ENCODE data around the gene RASSF6. TPM values are rescaled to one million over a fixed set of nuclear protein-coding genes. Genes with fewer than 3 reads are reported as not detected.
A peak's percentile ranks its signal among the peaks of the same experiment; 100 is the strongest.

Gene RASSF6
- total RNA-seq, 1 experiment from 2014 or later, result 2.4 TPM

DNA sequence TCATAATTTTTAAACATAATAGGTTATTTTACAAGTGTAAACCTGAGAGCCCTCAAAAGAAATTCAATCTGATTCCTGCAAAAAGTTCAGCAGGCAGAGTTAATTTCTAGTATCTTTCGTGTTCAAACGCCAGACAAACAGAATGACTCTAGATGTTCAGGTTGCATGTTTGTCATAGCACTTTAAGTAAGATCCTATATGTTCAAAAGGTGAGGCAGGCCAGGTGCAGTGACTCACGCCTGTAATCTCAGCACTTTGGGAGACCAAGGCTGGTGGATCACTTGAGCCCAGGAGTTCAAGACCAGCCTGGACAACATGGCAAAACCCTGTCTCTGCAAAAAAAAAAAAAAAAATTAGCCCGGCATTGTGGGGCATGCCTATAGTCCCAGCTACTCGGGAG, 1.1 kb upstream of the RASSF6 start:
- CTCF ChIA-PET, result interaction anchor here (1.1 kb wide), 1 partner anchor 12 kb away, joined by 3 read pairs; no protein-coding TSS in a partner anchor
- no peaks in the 10 kb centered on the region for H3K36me3 ChIP-seq (ENCODE audit: control insufficient read depth, insufficient read depth, low read length)
- no TSS peak for BruUV-seq (replicated peaks)
- peak overlapping the region; percentile 82 for H3K4me3 Mint-ChIP-seq (ENCODE audit: unreplicated experiment)
- POLR2A ChIA-PET, result no interaction called here
- no peaks in the 10 kb centered on the region for H3K4me1 Mint-ChIP-seq (ENCODE audit: low read depth, unreplicated experiment)
- peak overlapping the region; percentile 79 for H3K27ac Mint-ChIP-seq (ENCODE audit: unreplicated experiment)
- TF ChIP-seq, protein P1, sequence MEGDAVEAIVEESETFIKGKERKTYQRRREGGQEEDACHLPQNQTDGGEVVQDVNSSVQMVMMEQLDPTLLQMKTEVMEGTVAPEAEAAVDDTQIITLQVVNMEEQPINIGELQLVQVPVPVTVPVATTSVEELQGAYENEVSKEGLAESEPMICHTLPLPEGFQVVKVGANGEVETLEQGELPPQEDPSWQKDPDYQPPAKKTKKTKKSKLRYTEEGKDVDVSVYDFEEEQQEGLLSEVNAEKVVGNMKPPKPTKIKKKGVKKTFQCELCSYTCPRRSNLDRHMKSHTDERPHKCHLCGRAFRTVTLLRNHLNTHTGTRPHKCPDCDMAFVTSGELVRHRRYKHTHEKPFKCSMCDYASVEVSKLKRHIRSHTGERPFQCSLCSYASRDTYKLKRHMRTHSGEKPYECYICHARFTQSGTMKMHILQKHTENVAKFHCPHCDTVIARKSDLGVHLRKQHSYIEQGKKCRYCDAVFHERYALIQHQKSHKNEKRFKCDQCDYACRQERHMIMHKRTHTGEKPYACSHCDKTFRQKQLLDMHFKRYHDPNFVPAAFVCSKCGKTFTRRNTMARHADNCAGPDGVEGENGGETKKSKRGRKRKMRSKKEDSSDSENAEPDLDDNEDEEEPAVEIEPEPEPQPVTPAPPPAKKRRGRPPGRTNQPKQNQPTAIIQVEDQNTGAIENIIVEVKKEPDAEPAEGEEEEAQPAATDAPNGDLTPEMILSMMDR (IDR thresholded peaks at IDR 0.05; ENCODE audit: insufficient read depth in 1 of 2, low read depth in 1 of 2, low read length in 1 of 2, severe bottlenecking in 1 of 2, unreplicated experiment in 1 of 2), result no peak
- DNase-seq, result no peak
- no peaks in the 10 kb centered on the region for H3K27me3 Mint-ChIP-seq (ENCODE audit: insufficient read depth, unreplicated experiment)
- no peak overlapping the region for H3K4me3 ChIP-seq (ENCODE audit: low read depth, low read length)
- no peaks in the 10 kb centered on the region for H3K36me3 Mint-ChIP-seq (ENCODE audit: insufficient read depth, unreplicated experiment)
- intact Hi-C loops (cut with micrococcal nuclease; ENCODE audit: unreplicated experiment), result loop anchor here (2.0 kb wide), 1 partner anchor 15 kb away; no protein-coding TSS in a partner anchor
- no peaks in the 10 kb centered on the region for H3K9me3 Mint-ChIP-seq (ENCODE audit: unreplicated experiment)
- no peaks in the 10 kb centered on the region for H3K27me3 ChIP-seq (replicated peaks; ENCODE audit: control insufficient read depth, insufficient read depth, low read length)
- H3K4me1 ChIP-seq, result no peaks in the 10 kb centered on the region
- no peaks in the 10 kb centered on the region for H3K9me3 ChIP-seq

DNA sequence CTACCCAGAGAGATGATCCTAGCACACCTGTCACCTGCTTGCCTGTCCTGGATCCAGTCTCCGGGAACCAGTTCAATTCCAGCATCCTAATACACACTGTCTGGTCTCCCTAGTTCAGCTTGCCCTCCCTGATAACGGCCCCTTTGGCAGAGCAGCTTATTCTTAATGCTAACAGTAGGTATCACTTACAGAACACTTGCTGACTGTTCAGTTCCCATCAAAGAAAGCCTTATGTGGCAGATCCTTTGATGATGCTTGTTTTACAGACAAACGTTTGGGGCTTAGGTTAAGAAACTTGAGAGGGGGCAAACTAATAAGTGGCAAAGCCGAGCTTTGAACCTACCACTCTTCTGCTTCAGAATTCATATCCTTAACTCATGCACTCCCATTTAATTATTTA, 890 bp downstream of the RASSF6 start:
- Mint-ChIP-seq H3K4me3 (ENCODE audit: unreplicated experiment) (peak overlapping the region; percentile 82), H3K27ac (ENCODE audit: unreplicated experiment) (no peak overlapping the region), H3K9me3 (ENCODE audit: unreplicated experiment) (no peaks in the 10 kb centered on the region), H3K4me1 (ENCODE audit: low read depth, unreplicated experiment) (no peaks in the 10 kb centered on the region), H3K36me3 (ENCODE audit: insufficient read depth, unreplicated experiment) (no peaks in the 10 kb centered on the region), H3K27me3 (ENCODE audit: insufficient read depth, unreplicated experiment) (no peaks in the 10 kb centered on the region)
- TF ChIP-seq, protein P1 (IDR thresholded peaks at IDR 0.05; ENCODE audit: insufficient read depth in 1 of 2, low read depth in 1 of 2, low read length in 1 of 2, severe bottlenecking in 1 of 2, unreplicated experiment in 1 of 2), result no peak
- no peaks in the 10 kb centered on the region for H3K4me1 ChIP-seq
- no peaks in the 10 kb centered on the region for H3K27me3 ChIP-seq (replicated peaks; ENCODE audit: control insufficient read depth, insufficient read depth, low read length)
- POLR2A ChIA-PET, result no interaction called here
- H3K9me3 ChIP-seq, result no peaks in the 10 kb centered on the region
- CTCF ChIA-PET, result interaction anchor here (1.5 kb wide), 1 partner anchor 26 kb away, joined by 4 read pairs; no protein-coding TSS in a partner anchor
- H3K4me3 ChIP-seq (ENCODE audit: low read depth, low read length), result peak overlapping the region; percentile 54
- TSS peak; percentile 62 for BruUV-seq (replicated peaks)
- H3K36me3 ChIP-seq (ENCODE audit: control insufficient read depth, insufficient read depth, low read length), result no peaks in the 10 kb centered on the region
- intact Hi-C loops (cut with micrococcal nuclease; ENCODE audit: unreplicated experiment), result no loop called here
- DNase-seq, result no peak

DNA sequence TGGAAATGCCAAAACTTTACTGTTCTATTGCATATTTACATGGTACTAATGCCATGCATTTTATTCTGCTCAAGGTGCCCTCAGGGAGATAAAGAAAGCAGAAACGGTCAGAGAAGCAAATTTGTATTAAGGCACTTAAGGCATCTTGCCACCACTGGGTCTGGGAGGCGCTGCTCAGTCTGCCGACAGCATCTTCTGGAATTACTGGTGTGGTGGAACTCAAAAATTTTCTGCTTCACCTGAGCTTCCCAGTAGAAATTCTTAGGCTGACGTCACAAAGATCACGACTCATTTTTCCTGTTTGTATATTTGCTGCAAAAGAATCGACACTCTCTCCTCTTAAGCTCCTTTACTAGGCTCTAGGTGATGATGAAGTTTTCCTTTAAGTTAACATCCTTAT, 3.0 kb downstream of the RASSF6 start:
- no peak overlapping the region for H3K4me3 Mint-ChIP-seq (ENCODE audit: unreplicated experiment)
- CTCF ChIA-PET, result no interaction called here

More for the DNA sequence above, 3.0 kb downstream of the RASSF6 start:
- intact Hi-C loops (cut with micrococcal nuclease; ENCODE audit: unreplicated experiment), result no loop called here
- Mint-ChIP-seq H3K4me1 (ENCODE audit: low read depth, unreplicated experiment) (peaks cover 15% of the 10 kb centered on the region), H3K27me3 (ENCODE audit: insufficient read depth, unreplicated experiment) (no peaks in the 10 kb centered on the region), H3K27ac (ENCODE audit: unreplicated experiment) (no peak overlapping the region), H3K36me3 (ENCODE audit: insufficient read depth, unreplicated experiment) (no peaks in the 10 kb centered on the region), H3K9me3 (ENCODE audit: unreplicated experiment) (no peaks in the 10 kb centered on the region)
- Histone ChIP-seq H3K36me3 (ENCODE audit: control insufficient read depth, insufficient read depth, low read length) (no peaks in the 10 kb centered on the region), H3K9me3 (no peaks in the 10 kb centered on the region), H3K4me3 (ENCODE audit: low read depth, low read length) (no peak overlapping the region), H3K27me3 (replicated peaks; ENCODE audit: control insufficient read depth, insufficient read depth, low read length) (no peaks in the 10 kb centered on the region), H3K4me1 (no peaks in the 10 kb centered on the region)
- BruUV-seq (replicated peaks), result no TSS peak
- POLR2A ChIA-PET, result no interaction called here
- DNase-seq, result no peak
- TF ChIP-seq, protein P1 (IDR thresholded peaks at IDR 0.05; ENCODE audit: insufficient read depth in 1 of 2, low read depth in 1 of 2, low read length in 1 of 2, severe bottlenecking in 1 of 2, unreplicated experiment in 1 of 2), result no peak
